Spleen (tissue), 13 donors: ENCODE results near the gene ILKAP. TPM values are rescaled to one million over a fixed set of nuclear protein-coding genes. Genes with fewer than 3 reads are reported as not detected.

Experiments
- DNase-seq: peaks from one replicate; pipeline ENCODE4 v3.0.0-alpha.2; 2020
- H3K27ac ChIP-seq, 8 donors: fragments of 200-600 bp; sonication (generic) in 7 of 8; 1 replicate in 4 of 8; 2 replicates in 4 of 8; pipeline versions ENCODE4 v1.5.0 to v1.8.0; 2016 to 2021; ENCODE audit warnings: inconsistent platforms in 4 of 8, mild to moderate bottlenecking in 4 of 8, moderate library complexity in 1 of 8
- H3K27me3 ChIP-seq, 7 donors: fragments of 200-600 bp; sonication (generic) in 6 of 7; replicated peaks in 1 of 7; 1 replicate in 4 of 7; 2 replicates in 3 of 7; pipeline versions ENCODE4 v1.5.0 to v1.8.0; 2016 to 2021; ENCODE audit warnings: inconsistent platforms in 3 of 7, mild to moderate bottlenecking in 1 of 7
- H3K36me3 ChIP-seq, 6 donors: fragments of 200-600 bp; sonication (generic) in 5 of 6; 1 replicate in 4 of 6; 2 replicates in 2 of 6; pipeline versions ENCODE4 v1.5.0 to v1.8.0; 2016 to 2021; ENCODE audit warnings: inconsistent platforms in 2 of 6
- H3K4me1 ChIP-seq, 6 donors: fragments of 200-600 bp; sonication (generic) in 5 of 6; 1 replicate in 3 of 6; 2 replicates in 3 of 6; pipeline versions ENCODE4 v1.5.0 to v1.8.0; 2016 to 2021; ENCODE audit warnings: inconsistent platforms in 3 of 6
- H3K4me3 ChIP-seq, 8 donors: fragments of 200-600 bp; sonication (generic) in 7 of 8; 1 replicate in 4 of 8; 2 replicates in 4 of 8; pipeline versions ENCODE4 v1.5.0 to v1.8.0; 2016 to 2021; ENCODE audit warnings: inconsistent platforms in 4 of 8, mild to moderate bottlenecking in 4 of 8, moderate library complexity in 2 of 8
- H3K9me3 ChIP-seq, 8 donors: fragments of 200-600 bp; sonication (generic) in 7 of 8; 1 replicate in 4 of 8; 2 replicates in 4 of 8; pipeline versions ENCODE4 v1.5.0 to v1.8.0; 2016 to 2021; ENCODE audit warnings: inconsistent platforms in 4 of 8
- CTCF ChIP-seq, 11 experiments: fragments of 200-600 bp in 7 of 11; fragments of 450-650 bp in 4 of 11; sonication (generic) in 4 of 11; IDR thresholded peaks in 8 of 11; conservative IDR thresholded peaks in 3 of 11; 1 replicate in 7 of 11; 2 replicates in 4 of 11; pipeline versions ENCODE4 v1.4.0 to v1.8.0; 2016 to 2021; ENCODE audit warnings: antibody characterized with exemption in 11 of 11, inconsistent platforms in 4 of 11, mild to moderate bottlenecking in 1 of 11
- POLR2A ChIP-seq, 3 donors: fragments of 450-650 bp; IDR thresholded peaks; one replicate each; pipeline ENCODE4 v1.5.1; 2017; ENCODE audit warnings: antibody characterized with exemption in 3 of 3, mild to moderate bottlenecking in 1 of 3
- POLR2AphosphoS5 ChIP-seq, 3 donors: sonication (generic); formaldehyde crosslinking; IDR thresholded peaks; one replicate each; pipeline ENCODE4 v1.5.1; 2017; ENCODE audit warnings: antibody characterized with exemption in 3 of 3
- whole genome bisulfite sequencing, 5 donors: extraction: QIAGEN DNeasy Blood & Tissue Kit in 3 of 5; methylation state at CpG; one replicate each; pipeline versions ENCODE4 v1.1.5 to v1.1.7; 2013 to 2018; 5-methylcytosine and 5-hydroxymethylcytosine counted together
- intact Hi-C: fragments of 100-400 bp; cut with DNase I; formaldehyde crosslinking; loops from one replicate; pipeline ENCODE4 v1.15.0; 2023; ENCODE audit warnings: low total_unique reads
- long read RNA-seq, 2 donors: transcript quantifications; one replicate each; lab custom pipeline, GENCODE V29; 2026
- polyA plus RNA-seq, 3 donors: library from polyadenylated mRNA; stranded (reverse); fragments of 200-250 nt; gene quantifications; one replicate each; pipeline ENCODE4 v1.2.1, GENCODE V29; 2013
- total RNA-seq, 7 donors: library from RNA; depleted of rRNA in 3 of 7; stranded (reverse); fragments of >200 nt in 3 of 7; fragmentation: NEBNext Ultra II Directional in 4 of 7; extraction: Animal tissue kit (Norgen Biotek cat#: 25700) in 4 of 7; gene quantifications; one replicate each; pipeline versions ENCODE4 v1.1.0 to v1.2.1, GENCODE V29; 2016 to 2021
- donor health status: healthy with polysubstance abuse.
- donor health status: DM: no; HTN: no; CAD: no; lungs with moderate emphysema.
- donor health status: DM: no; HTN: no; CAD: no.
- donor health status: Bipolar disorder and iron deficiency.
- donor health status: healthy.
- donor health status: DM: no; HTN: no; CAD: no.
- donor health status: DM: yes; HTN: yes; CAD: no.

ILKAP gene, protein sequence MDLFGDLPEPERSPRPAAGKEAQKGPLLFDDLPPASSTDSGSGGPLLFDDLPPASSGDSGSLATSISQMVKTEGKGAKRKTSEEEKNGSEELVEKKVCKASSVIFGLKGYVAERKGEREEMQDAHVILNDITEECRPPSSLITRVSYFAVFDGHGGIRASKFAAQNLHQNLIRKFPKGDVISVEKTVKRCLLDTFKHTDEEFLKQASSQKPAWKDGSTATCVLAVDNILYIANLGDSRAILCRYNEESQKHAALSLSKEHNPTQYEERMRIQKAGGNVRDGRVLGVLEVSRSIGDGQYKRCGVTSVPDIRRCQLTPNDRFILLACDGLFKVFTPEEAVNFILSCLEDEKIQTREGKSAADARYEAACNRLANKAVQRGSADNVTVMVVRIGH
- total RNA-seq = 10 to 100 TPM; 39.7 to 61.2 (median 47.1) TPM
- 10 to 100 TPM; 46.8 to 64.5 (median 58.5) TPM for polyA plus RNA-seq
- long read RNA-seq, donor 1, transcript ILKAP-201 (12 exons, 1,490 nt) = major isoform, 12 of 22 reads
- long read RNA-seq, donor 1, partial matches to known transcripts = 7 of 22 reads
- long read RNA-seq, donor 1, other reads (novel, unspliced or antisense) = 0 of 22 reads
- long read RNA-seq, donor 2, transcript ILKAP-201 (12 exons, 1,490 nt) = major isoform, 7 of 20 reads
- long read RNA-seq, donor 2, partial matches to known transcripts = 9 of 20 reads
- long read RNA-seq, donor 2, other reads (novel, unspliced or antisense) = 0 of 20 reads

DNA sequence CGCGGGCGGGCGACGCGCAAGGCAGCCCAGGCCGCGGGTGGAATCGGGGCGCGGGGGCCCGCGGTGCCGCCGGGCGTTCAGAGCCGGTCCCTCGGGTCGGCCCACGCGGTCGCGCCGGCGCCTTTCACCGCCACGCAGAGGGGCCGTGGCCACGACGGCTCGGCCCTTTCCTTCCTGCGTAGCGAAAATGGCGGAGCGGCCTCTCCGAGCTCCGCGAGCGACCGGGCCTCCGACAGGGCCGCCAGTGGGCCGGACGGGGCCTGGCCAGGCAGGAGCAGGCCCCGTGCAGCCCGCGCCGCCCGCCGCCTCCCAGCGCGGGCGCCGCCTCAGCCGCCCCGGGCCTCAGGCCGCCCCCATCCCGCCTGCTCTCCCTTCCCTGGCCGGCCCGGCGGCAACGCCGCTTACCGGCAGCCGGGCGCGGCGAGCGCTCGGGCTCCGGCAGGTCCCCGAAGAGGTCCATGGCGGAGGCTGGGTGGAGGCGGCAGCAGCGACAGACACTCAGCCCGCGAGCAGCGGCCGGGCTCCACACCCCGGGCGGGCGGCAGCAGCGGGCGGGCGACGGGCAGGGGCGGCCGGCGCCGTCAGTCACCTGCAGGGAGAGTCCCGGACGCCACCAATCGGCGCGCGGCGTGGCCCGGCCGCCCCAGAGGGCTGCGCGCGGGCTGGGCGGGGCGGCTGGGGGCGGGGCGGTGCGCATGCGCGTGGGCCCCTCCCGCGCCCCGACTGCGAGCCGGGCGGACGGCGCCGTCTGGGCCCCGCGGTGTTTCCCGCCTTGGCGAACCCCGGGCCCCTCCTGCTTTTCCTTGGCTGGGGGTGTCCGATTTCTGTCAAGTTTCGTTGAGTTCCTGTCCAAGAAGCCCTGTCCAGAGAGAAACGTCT, at the start of gene ILKAP:
Gene ILKAP (minus strand): TSS at position 602 of the 879 bp plus-strand sequence. CDS start 142 bp downstream, at position 460.
- intact Hi-C loops = no loop called here
- peak; percentile 83 to 88 (median 86) for TF ChIP-seq POLR2AphosphoS5 (IDR thresholded peaks at IDR 0.05)
- peak in 1 of 11 experiments; percentile 5 for TF ChIP-seq CTCF (IDR thresholded peaks at IDR 0.05 in 8 of 11, conservative IDR thresholded peaks at IDR 0.05 in 3 of 11)
- peak in 2 of 3 donors; percentile 20 to 44 for TF ChIP-seq POLR2A (IDR thresholded peaks at IDR 0.05)
- peak within 1 kb of the TSS; percentile 80 to 97 (median 94) for H3K27ac ChIP-seq
- H3K9me3 ChIP-seq = no peaks in the 10 kb centered on the region
- peak; percentile 98 for DNase-seq
- H3K4me1 ChIP-seq = peaks cover 19 to 55% (median 45%) of the 10 kb centered on the region in 6 donors
- H3K4me3 ChIP-seq = peak within 1 kb of the TSS; percentile 62 to 90 (median 72)
- no peaks in the 10 kb centered on the region for H3K27me3 ChIP-seq
- WGBS, 5 donors = 0 to 1% (median 1%) methylated on average over 22 to 126 of the region's 126 CpGs
- no peaks in the 10 kb centered on the region for H3K36me3 ChIP-seq

DNA sequence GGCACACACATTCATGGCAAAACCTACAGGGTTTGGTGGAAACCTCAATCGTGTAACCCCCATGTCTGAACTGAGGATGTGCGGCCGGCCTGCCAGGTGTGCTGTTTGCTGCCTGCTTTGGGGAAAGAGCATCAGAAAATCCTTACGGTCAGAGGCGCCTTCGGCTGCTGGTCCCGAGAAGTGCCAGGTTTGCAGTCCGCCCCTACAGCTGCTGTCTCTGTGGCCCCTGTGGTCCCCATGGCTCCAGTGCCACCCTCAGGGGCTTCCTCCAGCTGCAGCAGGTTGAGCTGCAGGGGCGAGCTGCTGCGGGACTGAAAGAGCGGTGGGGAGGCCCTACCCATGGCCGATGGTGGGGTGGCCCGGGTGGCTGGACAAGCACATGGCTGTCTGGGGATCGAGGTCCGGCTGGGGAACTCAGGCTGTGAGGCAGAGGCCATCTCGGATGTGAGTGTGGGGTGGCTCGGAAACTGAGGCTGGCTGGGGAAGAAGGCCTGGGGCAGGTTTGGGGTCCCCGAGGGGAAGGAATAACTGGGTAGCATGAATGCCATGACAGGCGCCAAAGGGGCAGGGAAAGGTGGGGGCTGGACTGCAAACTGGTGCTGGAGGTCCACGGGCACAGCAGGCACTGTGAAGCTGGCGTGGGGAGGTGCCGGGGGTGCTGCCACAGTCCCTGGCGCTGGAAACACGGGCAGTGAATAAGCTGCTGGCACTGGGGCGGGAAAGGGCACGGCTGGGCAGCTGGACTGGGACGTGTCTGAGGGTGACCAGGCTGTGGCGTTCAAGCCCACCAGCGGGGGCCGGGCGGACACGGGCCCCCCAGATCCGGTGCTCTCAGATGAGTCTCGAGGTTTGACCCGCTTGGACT, 49.5 kb upstream of the ILKAP start:
- TF ChIP-seq POLR2AphosphoS5 (IDR thresholded peaks at IDR 0.05) = peak in 1 of 3 donors; percentile 4
- TF ChIP-seq CTCF (IDR thresholded peaks at IDR 0.05 in 8 of 11, conservative IDR thresholded peaks at IDR 0.05 in 3 of 11) = no peak
- intact Hi-C loops = no loop called here
- Histone ChIP-seq H3K9me3 (no peaks in the 10 kb centered on the region), H3K36me3 (peaks cover 0 to 100% (median 64%) of the 10 kb centered on the region in 6 donors), H3K4me1 (peaks cover 0 to 8% (median 1%) of the 10 kb centered on the region in 6 donors), H3K27me3 (no peaks in the 10 kb centered on the region), H3K4me3 (no peak overlapping the region), H3K27ac (no peak overlapping the region)
- peak; percentile 74 for DNase-seq
- WGBS, 5 donors = 95 to 97% (median 96%) methylated on average over 34 to 35 of the region's 35 CpGs

- peak; percentile 54 for DNase-seq
- TF ChIP-seq POLR2A (IDR thresholded peaks at IDR 0.05) = no peak
- no peaks in the 10 kb centered on the region for H3K9me3 ChIP-seq
- H3K27ac ChIP-seq = no peak overlapping the region
- intact Hi-C loops = no loop called here
- no peak overlapping the region for H3K4me3 ChIP-seq
- H3K4me1 ChIP-seq = peaks cover 0 to 6% (median 1%) of the 10 kb centered on the region in 6 donors
- no peaks in the 10 kb centered on the region for H3K27me3 ChIP-seq
- peaks cover 0 to 100% (median 63%) of the 10 kb centered on the region in 6 donors for H3K36me3 ChIP-seq
- WGBS, 5 donors = 92 to 97% (median 94%) methylated on average over 9 to 11 of the region's 11 CpGs
Measured at GRCh38 chr2:238251986-238252385, 48.5 kb upstream of the ILKAP start.
